Panc1 (cell line): ENCODE results near the gene TBC1D22A. TPM values are rescaled to one million over a fixed set of nuclear protein-coding genes. Genes with fewer than 3 reads are reported as not detected.

ENCODE experiments used
- ATAC-seq: fragments of 200-7000 bp; cut with Tn5 transposase; 2 replicates; pipeline ENCODE4 v1.9.1; 2020; ENCODE audit warnings: mild to moderate bottlenecking, moderate library complexity
- BruUV-seq: library from RNA; stranded (reverse); fragments of 400-500 nt; replicated peaks from 2 replicates; lab custom pipeline; 2021; lab: Mats Ljungman, UMichigan
- CTCF ChIA-PET: fragments of 300-600 bp; sonication (Branson Sonifier 250); formaldehyde crosslinking; loops from one replicate; lab custom pipeline; 2022; ENCODE audit warnings: antibody characterized with exemption; lab: Charles Lee
- POLR2A ChIA-PET: fragments of 300-600 bp; sonication (Branson Sonifier 250); formaldehyde crosslinking; loops from one replicate; lab custom pipeline; 2022; ENCODE audit warnings: antibody characterized with exemption; lab: Charles Lee
- DNase-seq: peaks from one replicate; pipeline ENCODE4 v3.0.0-alpha.2; 2010; ENCODE audit warnings: low read depth, low spot score
- H3K27ac ChIP-seq: 2 replicates; pipeline ENCODE4 v1.5.1; 2011; ENCODE audit warnings: mild to moderate bottlenecking, low read length, inconsistent platforms
- H3K27me3 ChIP-seq: fragments of 200-500 bp; sonication (Bioruptor generic); 2 replicates; pipeline ENCODE4 v1.6.0; 2014; ENCODE audit warnings: low read length, inconsistent platforms; ENCODE audit not compliant: control insufficient read depth, insufficient read depth
- H3K36me3 ChIP-seq: fragments of 200-500 bp; sonication (Bioruptor generic); 2 replicates; pipeline ENCODE4 v1.5.1; 2014; ENCODE audit warnings: inconsistent platforms, mild to moderate bottlenecking, low read length, moderate library complexity; ENCODE audit not compliant: control insufficient read depth, insufficient read depth
- H3K4me1 ChIP-seq: 2 replicates; pipeline ENCODE4 v1.5.1; 2011; ENCODE audit warnings: inconsistent platforms, mild to moderate bottlenecking, low read length, moderate library complexity; ENCODE audit not compliant: control insufficient read depth, insufficient read depth
- H3K4me3 ChIP-seq, 2 experiments: 2 replicates each; pipeline ENCODE4 v1.5.1; 2011 to 2012; ENCODE audit warnings: low read depth in 2 of 2, low read length in 2 of 2, mild to moderate bottlenecking in 2 of 2, inconsistent platforms in 1 of 2, moderate library complexity in 1 of 2
- H3K9me3 ChIP-seq: fragments of 200-500 bp; sonication (Bioruptor generic); 2 replicates; pipeline ENCODE4 v1.5.1; 2014; ENCODE audit warnings: low read depth, mild to moderate bottlenecking, inconsistent platforms, low read length, moderate library complexity; ENCODE audit not compliant: control insufficient read depth, insufficient read depth
- CTCF ChIP-seq: fragments of 450-650 bp; IDR thresholded peaks from 2 replicates; pipeline ENCODE4 v1.5.1; 2017; ENCODE audit warnings: mild to moderate bottlenecking
- POLR2AphosphoS5 ChIP-seq: IDR thresholded peaks from 2 replicates; pipeline ENCODE4 v1.6.1; 2012; ENCODE audit warnings: mild to moderate bottlenecking, low read depth, low read length, moderate library complexity
- REST ChIP-seq, 2 experiments: IDR thresholded peaks; 2 replicates each; pipeline ENCODE4 v1.6.1; 2011 to 2012; ENCODE audit warnings: low read depth in 2 of 2, control low read depth in 1 of 2, low read length in 1 of 2, mild to moderate bottlenecking in 1 of 2, moderate library complexity in 1 of 2; ENCODE audit not compliant: insufficient read depth in 1 of 2
- SIN3A ChIP-seq: IDR thresholded peaks from 2 replicates; pipeline ENCODE4 v1.6.1; 2012; ENCODE audit warnings: low read depth, mild to moderate bottlenecking, low read length, moderate library complexity, borderline replicate concordance; ENCODE audit not compliant: insufficient read depth
- TCF7L2 ChIP-seq: IDR thresholded peaks from 2 replicates; pipeline ENCODE4 v1.6.1; 2011; ENCODE audit warnings: mild to moderate bottlenecking, low read depth, low read length, inconsistent platforms
- in situ Hi-C: cut with HindIII; loops from 2 replicates; pipeline ENCODE4 v1.10.0; 2016; ENCODE audit warnings: low sequenced_read_pairs, low pct_unique_long_range_greater_than_20kb
- intact Hi-C: fragments of 100-400 bp; cut with micrococcal nuclease; formaldehyde crosslinking; loops from one replicate; pipeline ENCODE4 v1.10.0; 2022; ENCODE audit not compliant: unreplicated experiment
- total RNA-seq: library from RNA; stranded (reverse); gene quantifications from one replicate; pipeline ENCODE4 v1.2.1, GENCODE V29; 2021; ENCODE audit not compliant: unreplicated experiment

The TBC1D22A gene
- total RNA-seq, 1 experiment from 2014 or later: 28.7 TPM

- intact Hi-C loops: no loop called here
- no TSS peak for BruUV-seq
- H3K27me3 ChIP-seq: no peaks in the 10 kb centered on the region
- H3K4me3 ChIP-seq: no peak overlapping the region
- in situ Hi-C loops: no loop called here
- TF ChIP-seq TCF7L2 (no peak), SIN3A (no peak), REST (IDR thresholded peaks at IDR 0.05; ENCODE audit: insufficient read depth in 1 of 2, low read depth in 2 of 2, low read length in 1 of 2) (peak; percentile 39 to 71; a peak in 2 of 4 replicates)
- peaks cover 28% of the 10 kb centered on the region for H3K4me1 ChIP-seq
- ATAC-seq (no peak), DNase-seq (no peak)
- ChIA-PET CTCF (interaction anchor here (0.7 kb wide), 1 partner anchor 11 kb away, joined by 4 read pairs; no protein-coding TSS in a partner anchor), POLR2A (no interaction called here)
- no peaks in the 10 kb centered on the region for H3K36me3 ChIP-seq
- H3K27ac ChIP-seq: no peak overlapping the region
- H3K9me3 ChIP-seq: no peaks in the 10 kb centered on the region
Measured at GRCh38 chr22:46770151-46770641, 7.7 kb downstream of the TBC1D22A start.

- ATAC-seq: no peak
- Histone ChIP-seq H3K36me3 (no peaks in the 10 kb centered on the region), H3K27ac (no peak overlapping the region), H3K27me3 (no peaks in the 10 kb centered on the region), H3K4me3 (no peak overlapping the region), H3K9me3 (no peaks in the 10 kb centered on the region), H3K4me1 (peaks cover 32% of the 10 kb centered on the region)
- in situ Hi-C loops: no loop called here
- TF ChIP-seq CTCF (no peak), REST (IDR thresholded peaks at IDR 0.05; ENCODE audit: insufficient read depth in 1 of 2, low read depth in 2 of 2, low read length in 1 of 2) (no peak), SIN3A (no peak), TCF7L2 (no peak), POLR2AphosphoS5 (no peak)
- CTCF ChIA-PET: no interaction called here
- DNase-seq: no peak
- BruUV-seq: no TSS peak
- intact Hi-C loops: no loop called here
- POLR2A ChIA-PET: no interaction called here
Measured at GRCh38 chr22:46770726-46771125, 8.3 kb downstream of the TBC1D22A start.
